Sigmoid colon (tissue), 7 donors: ENCODE data around the gene GJD4. TPM values are rescaled to one million over a fixed set of nuclear protein-coding genes. Genes with fewer than 3 reads are reported as not detected.

Experiments
- DNase-seq: peaks from one replicate; pipeline ENCODE4 v3.0.0-alpha.2; 2019
- H3K27ac ChIP-seq, 4 donors: fragments of 200-600 bp; sonication (generic); one replicate each; pipeline ENCODE4 v1.5.1; 2016 to 2019; ENCODE audit warnings: mild to moderate bottlenecking in 1 of 4
- H3K27me3 ChIP-seq, 3 donors: fragments of 200-600 bp; sonication (generic); one replicate each; pipeline ENCODE4 v1.5.1; 2019; ENCODE audit warnings: mild to moderate bottlenecking in 1 of 3
- H3K36me3 ChIP-seq, 4 donors: fragments of 200-600 bp; sonication (generic); one replicate each; pipeline ENCODE4 v1.5.1; 2016 to 2019
- H3K4me1 ChIP-seq, 4 donors: fragments of 200-600 bp; sonication (generic); one replicate each; pipeline ENCODE4 v1.5.1; 2017 to 2019
- H3K4me3 ChIP-seq, 4 donors: fragments of 200-600 bp; sonication (generic); one replicate each; pipeline ENCODE4 v1.5.1; 2017 to 2019; ENCODE audit warnings: mild to moderate bottlenecking in 2 of 4, moderate library complexity in 1 of 4
- H3K9me3 ChIP-seq, 4 donors: fragments of 200-600 bp in 3 of 4; sonication (generic) in 3 of 4; one replicate each; pipeline versions ENCODE4 v1.5.1 to v1.6.1; 2013 to 2019
- CTCF ChIP-seq, 4 experiments: fragments of 450-650 bp in 3 of 4; fragments of 200-600 bp in 1 of 4; IDR thresholded peaks; one replicate each; pipeline ENCODE4 v1.5.1; 2016 to 2019; ENCODE audit warnings: antibody characterized with exemption in 4 of 4, mild to moderate bottlenecking in 3 of 4, moderate library complexity in 2 of 4
- EP300 ChIP-seq, 4 donors: sonication (generic); formaldehyde crosslinking; IDR thresholded peaks; one replicate each; pipeline ENCODE4 v1.6.1; 2017; ENCODE audit warnings: antibody characterized with exemption in 4 of 4
- POLR2A ChIP-seq, 2 donors: fragments of 450-650 bp; IDR thresholded peaks; one replicate each; pipeline ENCODE4 v1.6.1; 2016; ENCODE audit warnings: antibody characterized with exemption in 2 of 2, mild to moderate bottlenecking in 2 of 2, moderate library complexity in 2 of 2
- POLR2AphosphoS5 ChIP-seq, 4 donors: sonication (generic); formaldehyde crosslinking; IDR thresholded peaks; one replicate each; pipeline ENCODE4 v1.6.1; 2017; ENCODE audit warnings: antibody characterized with exemption in 4 of 4
- WGBS, 2 donors: extraction: QIAGEN DNeasy Blood & Tissue Kit; methylation state at CpG; one replicate each; pipeline ENCODE4 v1.1.7; 2013; 5-methylcytosine and 5-hydroxymethylcytosine counted together
- intact Hi-C: fragments of 100-400 bp; cut with DNase I; formaldehyde crosslinking; loops from one replicate; pipeline ENCODE4 v1.15.1; 2023
- polyA plus RNA-seq, 3 donors: library from polyadenylated mRNA; stranded (reverse); fragments of 200-250 nt; gene quantifications; one replicate each; pipeline ENCODE4 v1.2.3, GENCODE V29; 2013
- total RNA-seq, 4 donors: library from RNA; depleted of rRNA; stranded (reverse); fragments of >200 nt; gene quantifications; one replicate each; pipeline ENCODE4 v1.1.0, GENCODE V29; 2016
- donor health status: healthy with polysubstance abuse.
- donor health status: Bipolar disorder and iron deficiency.
- donor health status: healthy.

Gene GJD4
- total and polyA plus RNA-seq, 7 donors, result not detected

- Histone ChIP-seq H3K4me1 (peaks cover 0 to 4% (median 3%) of the 10 kb centered on the region in 4 donors), H3K27ac (no peak overlapping the region), H3K36me3 (no peaks in the 10 kb centered on the region), H3K9me3 (no peaks in the 10 kb centered on the region), H3K27me3 (peaks cover 4 to 14% (median 9%) of the 10 kb centered on the region in 3 donors), H3K4me3 (no peak overlapping the region)
- intact Hi-C loops, result no loop called here
- TF ChIP-seq CTCF (IDR thresholded peaks at IDR 0.05), result no peak
- no peak for TF ChIP-seq POLR2AphosphoS5 (IDR thresholded peaks at IDR 0.05)
- no peak for TF ChIP-seq POLR2A (IDR thresholded peaks at IDR 0.05)
- TF ChIP-seq EP300 (IDR thresholded peaks at IDR 0.05), result no peak
- no peak for DNase-seq
- WGBS, 2 donors, result 63 to 84% methylated on average over 2 of the region's 2 CpGs
Measured at GRCh38 chr10:35613107-35613440, 7.9 kb downstream of the GJD4 start.

- DNase-seq, result no peak
- intact Hi-C loops, result no loop called here
- Histone ChIP-seq H3K4me3 (no peak overlapping the region), H3K27ac (no peak overlapping the region), H3K4me1 (no peaks in the 10 kb centered on the region), H3K9me3 (no peaks in the 10 kb centered on the region), H3K36me3 (no peaks in the 10 kb centered on the region), H3K27me3 (peaks cover 0 to 8% (median 2%) of the 10 kb centered on the region in 3 donors)
- TF ChIP-seq CTCF (IDR thresholded peaks at IDR 0.05) (peak in 1 of 4 experiments; percentile 36), POLR2AphosphoS5 (IDR thresholded peaks at IDR 0.05) (no peak)
- 61 to 64% methylated on average over 8 of the region's 8 CpGs for WGBS, 2 donors
Measured at GRCh38 chr10:35613597-35614226, 8.6 kb downstream of the GJD4 start.

- TF ChIP-seq POLR2A (IDR thresholded peaks at IDR 0.05) (no peak), CTCF (IDR thresholded peaks at IDR 0.05) (no peak), EP300 (IDR thresholded peaks at IDR 0.05) (no peak), POLR2AphosphoS5 (IDR thresholded peaks at IDR 0.05) (no peak)
- Histone ChIP-seq H3K9me3 (no peaks in the 10 kb centered on the region), H3K36me3 (no peaks in the 10 kb centered on the region), H3K27ac (no peak overlapping the region), H3K4me3 (no peak overlapping the region), H3K4me1 (no peaks in the 10 kb centered on the region), H3K27me3 (peaks cover 0 to 2% (median 0%) of the 10 kb centered on the region in 3 donors)
- DNase-seq, result no peak
- intact Hi-C loops, result no loop called here
- WGBS, 2 donors, result 18 to 47% methylated on average over 5 of the region's 5 CpGs
Measured at GRCh38 chr10:35614312-35614711, 9.2 kb downstream of the GJD4 start.

- Histone ChIP-seq H3K9me3 (no peaks in the 10 kb centered on the region), H3K36me3 (no peaks in the 10 kb centered on the region), H3K27me3 (no peaks in the 10 kb centered on the region), H3K4me3 (no peak overlapping the region), H3K4me1 (no peaks in the 10 kb centered on the region), H3K27ac (no peak overlapping the region)
- no peak for DNase-seq
- TF ChIP-seq POLR2AphosphoS5 (IDR thresholded peaks at IDR 0.05) (no peak), CTCF (IDR thresholded peaks at IDR 0.05) (no peak), EP300 (IDR thresholded peaks at IDR 0.05) (no peak), POLR2A (IDR thresholded peaks at IDR 0.05) (no peak)
- 83 to 86% methylated on average over 6 of the region's 6 CpGs for WGBS, 2 donors
- intact Hi-C loops, result loop anchor here (10.0 kb wide), 1 partner anchor 1868 kb away; no protein-coding TSS in a partner anchor
Measured at GRCh38 chr10:35626971-35627507, 21.9 kb downstream of the GJD4 start.
